ENCODE results near the gene FAT1. TPM values are rescaled to one million over a fixed set of nuclear protein-coding genes. Genes with fewer than 3 reads are reported as not detected.

FAT1 gene
- total RNA-seq, 1 donor from 2014 or later, result 67.7 TPM

GRCh38 chr4:186752325-186752724, 28.7 kb upstream of the FAT1 start:
- no peaks in the 10 kb centered on the region for H3K36me3 Mint-ChIP-seq (ENCODE audit: low read depth, unreplicated experiment)
- H3K27me3 Mint-ChIP-seq (ENCODE audit: unreplicated experiment), result no peaks in the 10 kb centered on the region
- TF ChIP-seq CTCF (IDR thresholded peaks at IDR 0.05; ENCODE audit: unreplicated experiment), result no peak

GRCh38 chr4:186749611-186750281, 26.1 kb upstream of the FAT1 start:
- no peak overlapping the region for H3K4me3 Mint-ChIP-seq (ENCODE audit: unreplicated experiment)

More at GRCh38 chr4:186752325-186752724, 28.7 kb upstream of the FAT1 start:
- DNase-seq (ENCODE audit: low spot score), result no peak
- Mint-ChIP-seq H3K27ac (ENCODE audit: unreplicated experiment) (no peak overlapping the region), H3K4me1 (ENCODE audit: unreplicated experiment) (no peaks in the 10 kb centered on the region), H3K4me3 (ENCODE audit: unreplicated experiment) (no peak overlapping the region), H3K9me3 (ENCODE audit: unreplicated experiment) (no peaks in the 10 kb centered on the region)

GRCh38 chr4:186746581-186746980, 22.9 kb upstream of the FAT1 start:
- no peaks in the 10 kb centered on the region for H3K36me3 Mint-ChIP-seq (ENCODE audit: low read depth, unreplicated experiment)
- no peak for TF ChIP-seq CTCF (IDR thresholded peaks at IDR 0.05; ENCODE audit: unreplicated experiment)
- no peak overlapping the region for H3K4me3 Mint-ChIP-seq (ENCODE audit: unreplicated experiment)
- no peak overlapping the region for H3K27ac Mint-ChIP-seq (ENCODE audit: unreplicated experiment)
- H3K4me1 Mint-ChIP-seq (ENCODE audit: unreplicated experiment), result no peaks in the 10 kb centered on the region
- no peaks in the 10 kb centered on the region for H3K9me3 Mint-ChIP-seq (ENCODE audit: unreplicated experiment)
- DNase-seq (ENCODE audit: low spot score), result no peak
- no peaks in the 10 kb centered on the region for H3K27me3 Mint-ChIP-seq (ENCODE audit: unreplicated experiment)

More at GRCh38 chr4:186749611-186750281, 26.1 kb upstream of the FAT1 start:
- H3K27me3 Mint-ChIP-seq (ENCODE audit: unreplicated experiment), result no peaks in the 10 kb centered on the region
- no peaks in the 10 kb centered on the region for H3K9me3 Mint-ChIP-seq (ENCODE audit: unreplicated experiment)
- no peak overlapping the region for H3K27ac Mint-ChIP-seq (ENCODE audit: unreplicated experiment)
- no peak for TF ChIP-seq CTCF (IDR thresholded peaks at IDR 0.05; ENCODE audit: unreplicated experiment)
- no peaks in the 10 kb centered on the region for H3K4me1 Mint-ChIP-seq (ENCODE audit: unreplicated experiment)
- H3K36me3 Mint-ChIP-seq (ENCODE audit: low read depth, unreplicated experiment), result no peaks in the 10 kb centered on the region
- DNase-seq (ENCODE audit: low spot score), result no peak

- Mint-ChIP-seq H3K27ac (ENCODE audit: unreplicated experiment) (no peak overlapping the region), H3K4me3 (ENCODE audit: unreplicated experiment) (no peak overlapping the region), H3K9me3 (ENCODE audit: unreplicated experiment) (no peaks in the 10 kb centered on the region), H3K27me3 (ENCODE audit: unreplicated experiment) (peaks cover 1% of the 10 kb centered on the region), H3K4me1 (ENCODE audit: unreplicated experiment) (no peaks in the 10 kb centered on the region), H3K36me3 (ENCODE audit: low read depth, unreplicated experiment) (no peaks in the 10 kb centered on the region)
- DNase-seq (ENCODE audit: low spot score), result no peak
- no peak for TF ChIP-seq CTCF (IDR thresholded peaks at IDR 0.05; ENCODE audit: unreplicated experiment)
Measured at GRCh38 chr4:186743261-186743660, 19.6 kb upstream of the FAT1 start.

GRCh38 chr4:186740822-186741221, 17.2 kb upstream of the FAT1 start:
- Mint-ChIP-seq H3K36me3 (ENCODE audit: low read depth, unreplicated experiment) (no peaks in the 10 kb centered on the region), H3K4me3 (ENCODE audit: unreplicated experiment) (no peak overlapping the region), H3K9me3 (ENCODE audit: unreplicated experiment) (no peaks in the 10 kb centered on the region), H3K27ac (ENCODE audit: unreplicated experiment) (no peak overlapping the region), H3K27me3 (ENCODE audit: unreplicated experiment) (peaks cover 3% of the 10 kb centered on the region), H3K4me1 (ENCODE audit: unreplicated experiment) (peaks cover 2% of the 10 kb centered on the region)
- no peak for DNase-seq (ENCODE audit: low spot score)
- no peak for TF ChIP-seq CTCF (IDR thresholded peaks at IDR 0.05; ENCODE audit: unreplicated experiment)
